IMR-90 (cell line): Measurements from ENCODE around the gene PCDHGA4.

Experiments used
- CEBPB ChIP-seq: IDR thresholded peaks from 2 replicates; pipeline ENCODE4 v1.6.1; 2012; ENCODE audit warnings: low read depth, low read length, improper control_type of control experiment
- CHD1 ChIP-seq: IDR thresholded peaks from 2 replicates; pipeline ENCODE4 v1.6.1; 2012; ENCODE audit warnings: low read depth, low read length, improper control_type of control experiment
- CTCF ChIP-seq: conservative IDR thresholded peaks from 2 replicates; pipeline ENCODE4 v1.5.1; 2012; ENCODE audit warnings: mild to moderate bottlenecking, low read depth, low read length, improper control_type of control experiment
- ELK1 ChIP-seq: fragments of 150-350 bp; IDR thresholded peaks from 2 replicates; pipeline ENCODE4 v1.6.1; 2016; ENCODE audit warnings: low read depth, mild to moderate bottlenecking, low read length, moderate library complexity, borderline replicate concordance
- MAZ ChIP-seq: IDR thresholded peaks from 2 replicates; pipeline ENCODE4 v1.6.1; 2012; ENCODE audit warnings: low read depth, mild to moderate bottlenecking, low read length, improper control_type of control experiment, moderate library complexity, borderline replicate concordance
- POLR2A ChIP-seq: IDR thresholded peaks from 2 replicates; pipeline ENCODE4 v1.6.1; 2012; ENCODE audit warnings: mild to moderate bottlenecking, low read depth, low read length
- RAD21 ChIP-seq: IDR thresholded peaks from 2 replicates; pipeline ENCODE4 v1.6.1; 2012; ENCODE audit warnings: low read length, improper control_type of control experiment
- RCOR1 ChIP-seq: IDR thresholded peaks from 2 replicates; pipeline ENCODE4 v1.6.1; 2012; ENCODE audit warnings: mild to moderate bottlenecking, low read length, improper control_type of control experiment; ENCODE audit not compliant: insufficient replicate concordance
- RFX5 ChIP-seq: IDR thresholded peaks from 2 replicates; pipeline ENCODE4 v1.8.0; 2012; ENCODE audit warnings: low read depth, mild to moderate bottlenecking, low read length, moderate library complexity

- no peak for TF ChIP-seq CEBPB
- TF ChIP-seq ELK1: no peak
- TF ChIP-seq CTCF: no peak
- TF ChIP-seq CHD1: no peak
- TF ChIP-seq RAD21: no peak
- no peak for TF ChIP-seq RFX5
- TF ChIP-seq POLR2A: no peak
- TF ChIP-seq RCOR1: no peak
- TF ChIP-seq MAZ: no peak
Measured at GRCh38 chr5:141362719-141363118, 7.9 kb downstream of the PCDHGA4 start.
